Naive thymus-derived CD8-positive, alpha-beta T cell (primary cell): Measurements from ENCODE around the gene VPS37D. TPM values are rescaled to one million over a fixed set of nuclear protein-coding genes. Genes with fewer than 3 reads are reported as not detected.
A peak's percentile ranks its signal among the peaks of the same experiment; 100 is the strongest.
"Not testable (repeated sequence)": the region's sequence is repeated elsewhere in the genome, so short reads cannot be mapped to it uniquely, and the experiment has no call there.

Source experiments
- ATAC-seq, 2 donors: fragments of 150-1000 bp; cut with Tn5 transposase in 1 of 2; sonication (Bioruptor Pico), chemical (Tn5 transposase) in 1 of 2; 1 replicate in 1 of 2; 2 replicates in 1 of 2; pipeline ENCODE4 v1.10.0; 2021; ENCODE audit warnings: mild to moderate bottlenecking in 2 of 2, moderate library complexity in 2 of 2
- POLR2A ChIA-PET: fragments of 350-600 bp; sonication (Branson Sonifier 250); formaldehyde crosslinking; loops from one replicate; lab custom pipeline; 2021; ENCODE audit warnings: antibody characterized with exemption; lab: Charles Lee
- DNase-seq, 10 donors: peaks; one replicate each; pipeline versions ENCODE4 v3.0.0 to v3.0.0-alpha.2; 2020 to 2022
- H3K27ac Mint-ChIP-seq, 10 donors: one replicate each; pipeline ENCODE4 v1.8.0; 2020 to 2022; ENCODE audit warnings: mild to moderate bottlenecking in 10 of 10, mixed read lengths in 10 of 10, moderate library complexity in 4 of 10, inconsistent platforms in 1 of 10
- H3K27me3 Mint-ChIP-seq, 5 donors: one replicate each; pipeline ENCODE4 v1.8.0; 2021 to 2022; ENCODE audit warnings: mixed read lengths in 5 of 5
- H3K36me3 Mint-ChIP-seq, 3 donors: one replicate each; pipeline ENCODE4 v1.8.0; 2020 to 2022; ENCODE audit warnings: mixed read lengths in 3 of 3, mild to moderate bottlenecking in 2 of 3, inconsistent platforms in 1 of 3
- H3K4me1 Mint-ChIP-seq, 4 donors: one replicate each; pipeline ENCODE4 v1.8.0; 2021 to 2022; ENCODE audit warnings: mixed read lengths in 4 of 4
- H3K4me3 Mint-ChIP-seq, 10 donors: one replicate each; pipeline ENCODE4 v1.8.0; 2020 to 2022; ENCODE audit warnings: mild to moderate bottlenecking in 10 of 10, mixed read lengths in 10 of 10, moderate library complexity in 6 of 10, inconsistent platforms in 1 of 10
- H3K9me3 Mint-ChIP-seq, 9 donors: one replicate each; pipeline ENCODE4 v1.8.0; 2020 to 2022; ENCODE audit warnings: mixed read lengths in 9 of 9, mild to moderate bottlenecking in 3 of 9, inconsistent platforms in 1 of 9, moderate library complexity in 1 of 9
- polyA plus RNA-seq, 3 donors: library from polyadenylated mRNA; unstranded; fragments of 300-500 nt; fragmentation: Illumina TruSeq; gene quantifications; one replicate each; pipeline ENCODE4 v1.2.3, GENCODE V29; 2021
- total RNA-seq, 8 experiments: library from RNA in 2 of 8; stranded (reverse) in 2 of 8; gene quantifications; one replicate each; pipeline ENCODE4 v1.2.3 and lab custom pipeline; 2021 to 2026

VPS37D gene
- total and polyA plus RNA-seq, 5 experiments from 2014 or later, result 0.14 to 1.0 (median 0.46) TPM; not detected in 1

- no peak overlapping the region for H3K27ac Mint-ChIP-seq
- peaks cover 0 to 2% (median 0%) of the 10 kb centered on the region in 5 donors for H3K27me3 Mint-ChIP-seq
- no peak overlapping the region for H3K4me3 Mint-ChIP-seq
- no peaks in the 10 kb centered on the region for H3K9me3 Mint-ChIP-seq
- POLR2A ChIA-PET, result no interaction called here
- DNase-seq, result no peak
- H3K36me3 Mint-ChIP-seq, result no peaks in the 10 kb centered on the region
- no peak for ATAC-seq
- H3K4me1 Mint-ChIP-seq, result peaks cover 2 to 11% (median 8%) of the 10 kb centered on the region in 4 donors
Measured at GRCh38 chr7:73671322-73671661, 3.7 kb downstream of the VPS37D start.

DNA sequence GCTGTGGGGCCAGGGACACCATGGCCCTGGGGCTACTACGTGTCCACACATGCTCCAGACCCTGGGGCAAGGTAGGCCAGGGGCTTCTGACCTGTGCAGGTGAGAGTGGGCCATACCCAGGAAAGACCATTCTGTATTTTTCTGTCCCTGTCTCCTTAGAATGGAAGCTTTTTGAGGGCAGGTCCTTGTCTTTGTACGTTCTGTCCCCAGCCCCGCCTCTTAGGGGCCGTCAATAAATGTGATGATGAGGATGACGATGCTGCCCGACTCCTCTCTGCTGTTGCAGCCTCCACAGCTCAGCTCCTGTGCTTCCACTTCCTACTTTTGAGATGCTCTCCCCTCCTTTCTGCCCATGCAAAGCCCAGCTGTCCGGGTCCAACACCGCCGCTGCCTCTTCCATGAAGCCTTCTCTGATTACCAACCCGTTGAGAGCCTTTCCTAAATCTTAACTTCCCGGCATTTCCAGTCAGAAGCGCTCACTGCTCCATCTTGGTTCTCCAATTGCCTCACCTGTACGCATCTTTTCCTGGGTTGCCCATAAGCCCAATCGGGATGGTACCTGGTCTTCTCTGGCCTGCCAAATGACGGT is 4.3 kb downstream of the VPS37D start:
- DNase-seq (no peak), ATAC-seq (no peak)
- Mint-ChIP-seq H3K27me3 (peaks cover 0 to 2% (median 0%) of the 10 kb centered on the region in 5 donors), H3K27ac (peak overlapping the region in 2 of 10 donors; percentile 47 to 63), H3K4me3 (peak overlapping the region in 1 of 10 donors; percentile 51), H3K36me3 (no peaks in the 10 kb centered on the region), H3K9me3 (no peaks in the 10 kb centered on the region), H3K4me1 (peaks cover 2 to 11% (median 8%) of the 10 kb centered on the region in 4 donors)
- POLR2A ChIA-PET, result no interaction called here

GRCh38 chr7:73674468-73675124 is 7.0 kb downstream of the VPS37D start:
- ATAC-seq (no peak), DNase-seq (no peak)
- no peak overlapping the region for H3K4me3 Mint-ChIP-seq
- H3K27ac Mint-ChIP-seq, result peak overlapping the region in 1 of 10 donors; percentile 5
- no peaks in the 10 kb centered on the region for H3K9me3 Mint-ChIP-seq
- peaks cover 0 to 21% (median 16%) of the 10 kb centered on the region in 3 donors for H3K36me3 Mint-ChIP-seq
- H3K4me1 Mint-ChIP-seq, result peaks cover 0 to 6% (median 1%) of the 10 kb centered on the region in 4 donors
- peaks cover 0 to 2% (median 0%) of the 10 kb centered on the region in 5 donors for H3K27me3 Mint-ChIP-seq
- POLR2A ChIA-PET, result interaction anchor here (0.6 to 0.7 kb wide), 2 partner anchors 167 to 847 kb away, joined by 3 to 4 read pairs; no protein-coding TSS in a partner anchor

GRCh38 chr7:73676062-73676461 is 8.4 kb downstream of the VPS37D start:
- not testable (repeated sequence) for H3K27ac Mint-ChIP-seq, ATAC-seq, DNase-seq, H3K4me3 Mint-ChIP-seq, H3K9me3 Mint-ChIP-seq, H3K27me3 Mint-ChIP-seq
- POLR2A ChIA-PET, result interaction anchor here (1.2 kb wide), 1 partner anchor 25 kb away, joined by 4 read pairs; no protein-coding TSS in a partner anchor
- peaks cover 0 to 28% (median 16%) of the 10 kb centered on the region in 3 donors for H3K36me3 Mint-ChIP-seq
- peaks cover 3 to 19% (median 9%) of the 10 kb centered on the region in 4 donors for H3K4me1 Mint-ChIP-seq

- ATAC-seq, result no peak
- POLR2A ChIA-PET, result no interaction called here
Measured at GRCh38 chr7:73678862-73679261, 11.2 kb downstream of the VPS37D start.

DNA sequence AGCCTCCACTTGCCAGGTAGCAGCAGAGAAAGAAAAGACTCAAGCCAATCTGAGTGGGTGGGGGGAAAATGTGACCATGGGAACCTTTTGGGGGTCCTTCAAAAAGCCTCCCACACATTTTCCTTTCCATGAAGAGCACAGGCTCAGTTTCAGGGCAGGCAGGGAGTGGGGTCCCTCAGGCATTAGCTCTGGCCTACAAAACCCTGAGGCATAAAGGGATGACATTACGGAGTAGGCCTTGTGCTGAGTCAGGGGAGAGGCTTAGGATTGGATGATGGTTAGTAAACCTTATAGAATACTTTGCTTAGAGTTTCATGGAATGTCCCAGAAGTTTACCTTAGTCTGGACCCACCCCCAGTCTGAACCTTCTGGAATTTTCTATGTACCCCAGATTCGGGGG is 12.1 kb downstream of the VPS37D start:
- Mint-ChIP-seq H3K9me3 (no peaks in the 10 kb centered on the region), H3K36me3 (peaks cover 0 to 34% (median 16%) of the 10 kb centered on the region in 3 donors), H3K4me3 (peak overlapping the region in 1 of 10 donors; percentile 24), H3K27ac (no peak overlapping the region), H3K27me3 (no peaks in the 10 kb centered on the region), H3K4me1 (peaks cover 17 to 43% (median 34%) of the 10 kb centered on the region in 4 donors)
- POLR2A ChIA-PET, result interaction anchor here (0.7 kb wide), 1 partner anchor 10 kb away, joined by 3 read pairs; no protein-coding TSS in a partner anchor
- DNase-seq (no peak), ATAC-seq (no peak)

More at GRCh38 chr7:73678862-73679261, 11.2 kb downstream of the VPS37D start:
- Mint-ChIP-seq H3K9me3 (no peaks in the 10 kb centered on the region), H3K36me3 (peaks cover 0 to 34% (median 16%) of the 10 kb centered on the region in 3 donors), H3K4me3 (no peak overlapping the region), H3K27me3 (no peaks in the 10 kb centered on the region), H3K4me1 (peaks cover 15 to 40% (median 31%) of the 10 kb centered on the region in 4 donors), H3K27ac (no peak overlapping the region)
- DNase-seq, result no peak

- DNase-seq (no peak), ATAC-seq (no peak)
- peak overlapping the region in 2 of 10 donors; percentile 10 to 37 for H3K27ac Mint-ChIP-seq
- H3K27me3 Mint-ChIP-seq, result no peaks in the 10 kb centered on the region
- POLR2A ChIA-PET, result interaction anchor here (0.6 to 0.7 kb wide), 2 partner anchors 9 to 22 kb away, joined by 3 to 4 read pairs; no protein-coding TSS in a partner anchor
- peak overlapping the region in 7 of 10 donors; percentile 11 to 98 (median 94) for H3K4me3 Mint-ChIP-seq
- H3K36me3 Mint-ChIP-seq, result peaks cover 0 to 34% (median 16%) of the 10 kb centered on the region in 3 donors
- peaks cover 17 to 48% (median 37%) of the 10 kb centered on the region in 4 donors for H3K4me1 Mint-ChIP-seq
- no peaks in the 10 kb centered on the region for H3K9me3 Mint-ChIP-seq
Measured at GRCh38 chr7:73680501-73680900, 12.9 kb downstream of the VPS37D start.

DNA sequence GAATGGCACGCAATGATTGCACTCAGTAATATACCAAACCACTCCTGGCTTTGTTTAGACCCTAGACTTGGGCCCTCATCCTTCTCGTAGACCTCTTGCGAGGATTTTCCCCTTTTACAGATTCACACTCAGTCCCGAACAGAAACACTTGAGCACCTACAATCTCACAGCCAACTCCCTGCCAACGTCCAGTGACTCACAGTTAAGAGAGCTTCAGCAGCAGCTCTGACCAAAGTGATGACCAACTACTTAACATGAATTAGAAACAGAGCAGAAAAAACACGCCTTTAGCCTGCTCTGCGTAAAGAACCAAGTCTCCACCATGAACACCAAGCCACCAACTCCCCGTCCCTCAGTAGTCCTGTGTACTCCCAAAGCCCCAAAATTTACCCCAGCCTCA is 13.4 kb downstream of the VPS37D start:
- DNase-seq (no peak), ATAC-seq (no peak)
- POLR2A ChIA-PET, result interaction anchor here (0.6 kb wide), 1 partner anchor 23 kb away, joined by 4 read pairs; no protein-coding TSS in a partner anchor
- H3K36me3 Mint-ChIP-seq, result peaks cover 0 to 35% (median 16%) of the 10 kb centered on the region in 3 donors
- H3K4me3 Mint-ChIP-seq, result peak overlapping the region; percentile 63 to 99 (median 96)
- H3K9me3 Mint-ChIP-seq, result no peaks in the 10 kb centered on the region
- peaks cover 17 to 50% (median 37%) of the 10 kb centered on the region in 4 donors for H3K4me1 Mint-ChIP-seq
- H3K27ac Mint-ChIP-seq, result peak overlapping the region in 5 of 10 donors; percentile 10 to 99 (median 54)
- no peaks in the 10 kb centered on the region for H3K27me3 Mint-ChIP-seq

DNA sequence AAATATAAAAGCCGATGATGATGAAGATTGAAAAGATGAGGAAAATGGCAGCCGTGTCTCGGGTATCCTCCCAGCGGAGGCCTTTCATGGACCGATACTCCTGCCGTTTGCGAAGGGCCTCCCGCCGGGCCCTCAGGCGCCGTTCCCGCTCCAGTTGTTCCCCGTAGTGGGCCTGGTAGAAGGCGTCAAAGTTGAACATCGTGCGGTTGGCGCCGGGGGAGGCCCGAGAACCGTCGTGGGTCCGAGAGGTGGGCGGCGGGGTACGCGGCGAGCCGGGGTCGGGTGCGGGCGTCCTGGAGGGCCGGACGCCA is 15.1 kb downstream of the VPS37D start:
- POLR2A ChIA-PET, result no interaction called here
- DNase-seq (no peak), ATAC-seq (no peak)
- Mint-ChIP-seq H3K27me3 (no peaks in the 10 kb centered on the region), H3K27ac (peak overlapping the region; percentile 63 to 99 (median 96)), H3K36me3 (peaks cover 0 to 46% (median 14%) of the 10 kb centered on the region in 3 donors), H3K9me3 (no peaks in the 10 kb centered on the region), H3K4me1 (peaks cover 17 to 56% (median 40%) of the 10 kb centered on the region in 4 donors), H3K4me3 (peak overlapping the region; percentile 94 to 99 (median 97))

DNA sequence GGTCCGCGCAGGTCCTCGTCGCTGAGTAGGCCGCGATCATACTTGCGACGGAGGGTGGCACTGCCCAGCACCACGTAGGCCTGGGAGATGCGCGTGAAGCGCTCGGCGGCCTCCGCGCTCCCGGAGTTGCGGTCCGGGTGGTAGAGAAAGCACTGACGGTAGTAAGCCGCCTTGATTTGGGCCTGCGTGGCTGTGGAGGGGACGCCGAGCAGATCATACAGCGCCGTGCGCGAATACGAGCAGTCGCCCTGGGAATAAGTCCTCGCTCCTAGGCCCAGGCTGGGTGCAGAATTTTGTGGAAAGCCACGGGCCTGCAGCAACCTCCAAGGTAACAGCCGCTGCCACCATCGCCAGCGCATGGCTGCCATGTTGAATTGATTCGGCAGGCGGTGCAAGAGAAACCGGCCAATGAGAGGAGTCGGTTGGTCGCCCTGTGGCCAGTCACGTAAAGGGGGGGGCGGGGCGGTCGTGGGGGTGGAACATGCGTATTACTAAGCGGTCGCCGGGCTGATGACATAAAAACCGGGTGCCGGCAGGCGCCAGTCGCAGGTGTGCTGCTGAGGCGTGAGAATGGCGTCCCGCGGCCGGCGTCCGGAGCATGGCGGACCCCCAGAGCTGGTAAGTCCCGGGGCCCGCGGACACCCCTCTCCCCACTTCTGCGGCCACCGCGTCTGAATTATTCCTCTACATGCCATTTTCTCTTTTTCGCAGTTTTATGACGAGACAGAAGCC is 15.6 kb downstream of the VPS37D start, which contains the start of the genes BUD23 and DNAJC30:
TSS of gene BUD23 (plus strand) at position 542 of the 732 bp plus-strand sequence. CDS start at position 571, 29 bp downstream.
TSS of gene DNAJC30 (minus strand) at position 398 of the 732 bp plus-strand sequence. CDS start at position 368, 30 bp downstream.
- peak within 1 kb of the TSS; percentile 94 to 99 (median 97) for H3K4me3 Mint-ChIP-seq
- H3K27me3 Mint-ChIP-seq, result no peaks in the 10 kb centered on the region
- ATAC-seq (peak; percentile 96 to 97), DNase-seq (peak; percentile 87 to 98 (median 93))
- H3K9me3 Mint-ChIP-seq, result no peaks in the 10 kb centered on the region
- peaks cover 0 to 43% (median 9%) of the 10 kb centered on the region in 3 donors for H3K36me3 Mint-ChIP-seq
- peaks cover 17 to 54% (median 41%) of the 10 kb centered on the region in 4 donors for H3K4me1 Mint-ChIP-seq
- peak within 1 kb of the TSS; percentile 85 to 99 (median 96) for H3K27ac Mint-ChIP-seq
- POLR2A ChIA-PET, result interaction anchor here (0.8 to 1.0 kb wide), 2 partner anchors 18 to 162 kb away, joined by 3 read pairs; partner anchors contain the start of gene BAZ1B

GRCh38 chr7:73683788-73684693 is 16.4 kb downstream of the VPS37D start:
- Mint-ChIP-seq H3K9me3 (no peaks in the 10 kb centered on the region), H3K4me3 (peak overlapping the region; percentile 94 to 99 (median 97)), H3K27ac (peak overlapping the region; percentile 85 to 99 (median 96)), H3K36me3 (peaks cover 0 to 43% (median 8%) of the 10 kb centered on the region in 3 donors), H3K4me1 (peaks cover 21 to 59% (median 46%) of the 10 kb centered on the region in 4 donors), H3K27me3 (no peaks in the 10 kb centered on the region)
- ATAC-seq (peak; percentile 29 to 35), DNase-seq (peak in 1 of 10 donors; percentile 41)
- POLR2A ChIA-PET, result interaction anchor here (0.6 to 1.3 kb wide), 7 partner anchors 19 to 906 kb away, joined by 3 to 5 read pairs (median 3); partner anchors contain the start of genes BAZ1B and TBL2
